Adrenal gland (tissue), 5 donors: ENCODE measurements around the gene HDGF.

Experiments
- POLR2A ChIP-seq, 2 donors: fragments of 450-650 bp; IDR thresholded peaks; one replicate each; pipeline ENCODE4 v1.6.1; 2017; ENCODE audit warnings: antibody characterized with exemption in 2 of 2, mild to moderate bottlenecking in 2 of 2, moderate library complexity in 1 of 2
- TF ChIP-seq, protein P1 (sequence below), 6 experiments: fragments of 450-650 bp in 4 of 6; fragments of 200-600 bp in 2 of 6; sonication (generic) in 1 of 6; IDR thresholded peaks; 1 replicate in 5 of 6; 2 replicates in 1 of 6; pipeline versions ENCODE4 v1.5.1 to v1.8.0; 2016 to 2021; ENCODE audit warnings: antibody characterized with exemption in 6 of 6, mild to moderate bottlenecking in 2 of 6, moderate library complexity in 1 of 6
- donor health status: DM: no; HTN: no; CAD: no.

DNA sequence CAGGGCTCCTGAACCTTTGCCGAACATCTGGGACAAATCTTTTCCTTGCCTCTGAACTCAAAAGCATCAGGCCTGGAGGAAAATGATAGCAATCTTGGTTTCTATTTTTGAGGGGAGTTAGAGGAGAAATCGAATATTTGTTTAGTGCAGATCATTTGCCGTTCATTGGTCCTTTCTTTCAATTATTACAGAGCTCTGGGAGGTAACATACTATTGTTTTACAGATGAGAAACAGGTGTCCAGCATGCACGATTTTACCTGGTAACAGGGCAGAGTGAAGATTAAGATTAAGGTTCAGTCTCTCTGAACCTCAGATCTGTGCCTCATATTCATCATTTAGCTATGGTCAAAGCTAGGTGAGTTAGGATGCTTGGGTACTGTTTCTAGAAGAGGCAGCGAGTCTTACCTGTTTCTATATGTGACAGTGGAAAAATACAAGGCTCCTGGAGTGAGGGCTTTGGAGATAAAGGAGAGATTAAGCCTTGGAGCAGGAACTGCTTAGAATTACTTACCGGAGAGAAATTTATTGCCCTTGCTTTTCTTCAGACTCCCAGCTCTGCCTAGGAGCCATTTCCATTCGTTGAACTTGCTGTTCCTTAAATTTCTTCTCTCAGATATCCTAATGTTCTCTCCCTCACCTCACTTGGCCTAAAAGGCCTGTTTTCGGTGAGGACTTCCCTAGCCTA lies 17.3 kb upstream of the HDGF start:
- TF ChIP-seq, protein P1, sequence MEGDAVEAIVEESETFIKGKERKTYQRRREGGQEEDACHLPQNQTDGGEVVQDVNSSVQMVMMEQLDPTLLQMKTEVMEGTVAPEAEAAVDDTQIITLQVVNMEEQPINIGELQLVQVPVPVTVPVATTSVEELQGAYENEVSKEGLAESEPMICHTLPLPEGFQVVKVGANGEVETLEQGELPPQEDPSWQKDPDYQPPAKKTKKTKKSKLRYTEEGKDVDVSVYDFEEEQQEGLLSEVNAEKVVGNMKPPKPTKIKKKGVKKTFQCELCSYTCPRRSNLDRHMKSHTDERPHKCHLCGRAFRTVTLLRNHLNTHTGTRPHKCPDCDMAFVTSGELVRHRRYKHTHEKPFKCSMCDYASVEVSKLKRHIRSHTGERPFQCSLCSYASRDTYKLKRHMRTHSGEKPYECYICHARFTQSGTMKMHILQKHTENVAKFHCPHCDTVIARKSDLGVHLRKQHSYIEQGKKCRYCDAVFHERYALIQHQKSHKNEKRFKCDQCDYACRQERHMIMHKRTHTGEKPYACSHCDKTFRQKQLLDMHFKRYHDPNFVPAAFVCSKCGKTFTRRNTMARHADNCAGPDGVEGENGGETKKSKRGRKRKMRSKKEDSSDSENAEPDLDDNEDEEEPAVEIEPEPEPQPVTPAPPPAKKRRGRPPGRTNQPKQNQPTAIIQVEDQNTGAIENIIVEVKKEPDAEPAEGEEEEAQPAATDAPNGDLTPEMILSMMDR (IDR thresholded peaks at IDR 0.05) = no peak
- no peak for TF ChIP-seq POLR2A (IDR thresholded peaks at IDR 0.05)
